Measurements from ENCODE around the gene ADGRA1. TPM values are rescaled to one million over a fixed set of nuclear protein-coding genes. Genes with fewer than 3 reads are reported as not detected.

The ADGRA1 gene
- total RNA-seq, 2 experiments from 2014 or later, result not detected

DNA sequence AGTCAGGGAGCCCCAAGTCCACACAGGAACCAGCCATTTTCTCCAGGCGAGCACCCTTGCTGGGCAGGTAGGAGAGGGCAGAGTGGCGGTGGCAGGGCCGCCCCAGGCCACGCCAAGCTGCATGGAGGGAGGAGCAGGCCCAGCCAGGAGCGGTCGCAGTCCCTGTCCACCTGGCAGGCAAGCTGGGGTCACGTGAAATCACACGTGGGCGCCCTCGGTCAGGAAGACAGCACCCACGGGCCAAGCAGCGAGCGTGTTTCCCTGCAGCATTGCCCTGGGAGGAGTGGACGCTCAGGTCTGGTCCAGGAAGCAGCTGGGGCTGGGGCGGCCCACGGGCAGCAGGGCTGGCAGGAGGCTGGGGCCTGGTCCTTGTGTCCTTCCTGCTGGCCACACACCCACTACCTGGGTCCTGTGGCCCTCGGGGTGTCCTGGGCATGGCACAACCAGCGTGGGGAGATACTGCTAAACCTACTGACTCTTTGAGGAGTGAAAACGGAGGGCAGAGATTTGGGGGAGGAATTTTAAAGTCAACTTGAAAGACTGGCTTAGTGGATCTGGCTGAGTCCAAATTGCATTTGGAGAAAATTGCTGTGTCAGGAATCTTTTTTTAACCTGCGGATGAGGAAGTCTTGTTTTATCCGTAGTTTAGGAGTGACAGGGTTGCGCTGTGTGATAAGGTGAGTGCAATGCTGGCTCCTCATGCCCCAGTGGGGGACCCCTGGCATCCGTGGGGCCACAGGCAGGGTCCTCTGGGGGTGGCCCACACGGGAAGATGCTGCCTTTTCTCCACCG, 12.2 kb upstream of the ADGRA1 start:
- CTCF ChIA-PET, result no interaction called here
- Mint-ChIP-seq H3K9me3 (ENCODE audit: low read depth) (no peaks in the 10 kb centered on the region), H3K27me3 (no peaks in the 10 kb centered on the region), H3K36me3 (no peaks in the 10 kb centered on the region), H3K4me1 (no peaks in the 10 kb centered on the region), H3K27ac (no peak overlapping the region), H3K4me3 (no peak overlapping the region)
- no peak for DNase-seq
- no peak for ATAC-seq

DNA sequence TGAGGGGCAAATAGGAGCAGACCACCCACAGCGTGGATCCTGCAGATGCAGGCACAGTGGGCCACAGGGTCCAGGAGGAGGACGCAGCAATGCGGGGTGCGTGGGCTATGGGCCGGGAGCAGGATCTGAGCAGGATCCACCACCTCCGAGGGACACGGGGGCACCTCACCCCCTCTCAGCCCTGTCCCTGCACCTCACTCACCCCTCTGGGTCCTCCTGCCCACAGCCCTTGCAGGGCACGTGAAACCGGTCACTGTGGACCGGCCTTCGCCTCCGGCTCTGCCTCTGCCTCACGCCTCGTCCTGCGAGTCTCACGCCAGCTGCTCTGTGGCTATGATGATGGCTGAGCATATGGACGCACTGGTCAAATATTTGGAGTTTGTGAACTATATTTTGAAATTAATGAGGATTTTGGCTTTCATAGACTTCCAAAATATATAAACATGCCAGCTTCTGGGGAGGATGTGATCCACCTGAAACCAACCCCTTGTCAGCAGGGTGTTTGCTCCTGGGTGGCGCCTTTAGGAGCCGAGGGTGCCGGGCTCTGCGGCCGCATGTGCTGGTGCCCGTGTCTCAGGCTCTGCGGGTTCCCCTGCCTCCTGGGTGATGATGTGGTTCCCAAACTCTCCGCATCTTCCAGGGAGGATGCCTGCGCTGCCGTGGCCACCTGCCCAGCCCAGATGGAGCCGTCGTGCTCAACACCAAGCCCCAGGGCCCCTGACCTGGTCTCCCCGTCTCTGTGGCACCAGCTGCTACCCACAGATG, 11.3 kb upstream of the ADGRA1 start:
- H3K4me1 Mint-ChIP-seq, result no peaks in the 10 kb centered on the region
- no peak for ATAC-seq
- H3K27me3 Mint-ChIP-seq, result no peaks in the 10 kb centered on the region
- no peak overlapping the region for H3K4me3 Mint-ChIP-seq
- CTCF ChIA-PET, result no interaction called here
- DNase-seq, result no peak
- no peaks in the 10 kb centered on the region for H3K9me3 Mint-ChIP-seq (ENCODE audit: low read depth)
- H3K36me3 Mint-ChIP-seq, result no peaks in the 10 kb centered on the region
- no peak overlapping the region for H3K27ac Mint-ChIP-seq

DNA sequence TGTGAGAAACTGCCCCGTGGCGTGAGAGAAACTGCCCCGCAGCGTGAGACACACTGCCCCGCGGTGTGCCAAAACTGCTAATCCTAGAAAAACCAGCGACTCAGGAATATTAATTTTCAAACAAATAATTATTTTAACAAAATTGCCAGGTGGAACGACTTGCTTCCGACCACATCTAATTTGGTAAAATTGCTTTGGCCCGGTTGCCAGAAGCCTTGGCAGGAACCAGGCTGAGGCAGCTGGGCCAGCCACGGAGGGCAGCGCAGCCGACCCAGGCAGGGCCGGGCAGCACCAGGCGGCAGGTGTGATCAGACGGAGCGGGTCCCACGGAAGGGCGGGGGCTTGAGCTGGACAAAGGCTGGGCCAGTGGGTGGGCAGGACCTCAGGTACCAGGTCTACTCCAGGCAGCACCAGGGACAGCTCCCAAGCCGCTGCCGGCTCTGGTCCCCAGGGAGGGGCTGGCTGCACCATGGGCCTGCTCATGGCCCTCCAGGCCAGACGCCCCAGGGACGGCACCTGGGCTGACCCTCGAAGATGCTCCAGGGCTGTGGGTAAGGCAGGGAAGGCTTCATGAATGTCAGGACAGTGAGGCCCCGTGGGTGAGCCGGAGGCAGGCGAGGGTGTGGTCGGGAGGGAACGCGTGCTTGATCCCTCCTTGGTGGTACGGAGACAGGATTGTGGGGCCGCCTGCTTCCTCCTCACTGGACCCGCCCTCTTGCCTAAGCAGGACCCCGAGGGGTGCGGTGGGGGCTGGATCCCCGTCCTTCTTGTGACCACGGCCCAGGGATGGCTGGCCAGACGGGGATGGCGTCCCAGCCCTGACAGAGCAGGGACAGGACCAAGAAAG, 7.7 kb upstream of the ADGRA1 start:
- DNase-seq, result no peak
- Mint-ChIP-seq H3K27me3 (no peaks in the 10 kb centered on the region), H3K36me3 (no peaks in the 10 kb centered on the region), H3K4me1 (no peaks in the 10 kb centered on the region), H3K9me3 (ENCODE audit: low read depth) (no peaks in the 10 kb centered on the region), H3K4me3 (no peak overlapping the region), H3K27ac (no peak overlapping the region)
- ATAC-seq, result no peak
- CTCF ChIA-PET, result no interaction called here

DNA sequence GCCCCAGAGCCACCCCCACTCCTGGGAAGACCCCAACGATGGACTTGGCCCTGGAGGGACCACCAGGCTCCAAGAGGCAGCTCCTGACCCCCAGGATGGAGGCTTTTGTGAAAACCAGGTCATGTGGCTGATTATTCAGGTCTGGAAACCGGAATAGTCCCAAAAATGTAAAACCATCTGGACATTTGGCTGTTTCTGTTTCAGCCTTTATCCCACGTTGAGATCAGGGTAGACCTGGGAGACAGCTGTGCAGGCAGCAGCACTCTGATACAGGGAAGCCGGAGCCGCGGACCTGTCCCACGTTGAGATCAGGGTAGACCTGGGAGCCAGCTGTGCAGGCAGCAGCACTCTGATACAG, 7.1 kb upstream of the ADGRA1 start:
- no peak for DNase-seq
- Mint-ChIP-seq H3K9me3 (ENCODE audit: low read depth) (no peaks in the 10 kb centered on the region), H3K4me1 (no peaks in the 10 kb centered on the region), H3K27me3 (no peaks in the 10 kb centered on the region), H3K27ac (no peak overlapping the region), H3K4me3 (no peak overlapping the region), H3K36me3 (no peaks in the 10 kb centered on the region)
- CTCF ChIA-PET, result no interaction called here
- no peak for ATAC-seq

DNA sequence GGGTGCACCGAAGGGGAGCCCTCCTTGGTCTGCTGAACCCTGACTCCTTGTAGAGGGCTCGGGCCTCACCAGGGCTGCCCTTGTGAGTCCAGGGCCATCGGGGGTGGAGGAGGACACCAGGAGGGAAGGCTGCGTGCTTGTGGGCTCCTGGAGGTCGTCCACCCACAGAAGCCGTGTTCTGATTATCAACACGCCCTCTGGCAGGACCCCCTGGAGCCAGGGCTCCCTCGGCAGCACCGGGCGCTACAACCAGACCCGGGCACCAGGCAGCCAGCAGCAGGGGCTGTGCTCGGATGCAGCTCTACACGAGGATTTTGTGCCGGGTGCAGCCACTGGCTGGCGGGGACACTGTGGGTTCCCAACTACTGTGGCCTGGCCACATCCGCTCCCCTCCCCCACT, 6.1 kb upstream of the ADGRA1 start:
- no peaks in the 10 kb centered on the region for H3K4me1 Mint-ChIP-seq
- no peaks in the 10 kb centered on the region for H3K9me3 Mint-ChIP-seq (ENCODE audit: low read depth)
- no peak overlapping the region for H3K27ac Mint-ChIP-seq
- H3K27me3 Mint-ChIP-seq, result peaks cover 2% of the 10 kb centered on the region
- DNase-seq (no peak), ATAC-seq (no peak)
- no peaks in the 10 kb centered on the region for H3K36me3 Mint-ChIP-seq
- CTCF ChIA-PET, result no interaction called here
- H3K4me3 Mint-ChIP-seq, result no peak overlapping the region

DNA sequence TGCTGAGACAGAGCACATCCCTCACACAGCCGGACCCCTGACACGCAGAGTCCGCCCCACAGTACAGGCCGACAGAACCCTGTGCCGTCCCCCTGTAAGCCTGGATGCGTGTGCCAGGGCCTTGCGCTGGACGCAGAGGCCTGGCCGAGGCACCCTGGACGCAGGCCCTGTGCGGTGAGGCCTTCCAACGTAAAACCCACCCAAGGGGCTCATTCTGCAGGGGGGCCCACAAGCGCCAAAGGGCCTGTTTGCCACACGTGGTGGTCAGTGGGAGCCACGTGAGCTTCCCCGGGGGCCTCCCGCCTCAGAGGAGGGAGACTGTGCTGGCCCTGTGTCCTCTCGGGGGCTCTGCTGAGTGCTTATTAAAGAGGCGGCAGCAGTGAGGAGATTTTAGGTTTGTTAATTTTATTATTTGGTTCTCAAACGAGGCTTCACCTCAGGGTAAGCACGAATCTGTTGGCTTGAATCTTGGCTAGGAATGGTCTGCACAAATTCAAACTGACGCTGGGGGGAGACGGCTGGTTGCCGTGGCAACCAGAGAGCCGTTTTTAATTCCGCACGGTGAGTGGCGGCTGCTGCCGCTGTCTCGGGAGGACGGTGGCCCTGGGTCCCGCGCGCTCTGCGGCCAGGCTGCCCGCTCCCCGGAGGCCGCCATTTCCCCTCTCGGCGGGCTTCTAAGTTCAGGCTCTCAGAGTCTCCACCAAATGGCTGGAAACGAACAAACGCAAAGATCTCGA, 4.9 kb upstream of the ADGRA1 start:
- no peaks in the 10 kb centered on the region for H3K36me3 Mint-ChIP-seq
- no peaks in the 10 kb centered on the region for H3K4me1 Mint-ChIP-seq
- H3K27me3 Mint-ChIP-seq, result peaks cover 8% of the 10 kb centered on the region
- H3K27ac Mint-ChIP-seq, result no peak overlapping the region
- H3K9me3 Mint-ChIP-seq (ENCODE audit: low read depth), result no peaks in the 10 kb centered on the region
- CTCF ChIA-PET, result no interaction called here
- no peak for DNase-seq
- ATAC-seq, result no peak
- H3K4me3 Mint-ChIP-seq, result no peak overlapping the region

DNA sequence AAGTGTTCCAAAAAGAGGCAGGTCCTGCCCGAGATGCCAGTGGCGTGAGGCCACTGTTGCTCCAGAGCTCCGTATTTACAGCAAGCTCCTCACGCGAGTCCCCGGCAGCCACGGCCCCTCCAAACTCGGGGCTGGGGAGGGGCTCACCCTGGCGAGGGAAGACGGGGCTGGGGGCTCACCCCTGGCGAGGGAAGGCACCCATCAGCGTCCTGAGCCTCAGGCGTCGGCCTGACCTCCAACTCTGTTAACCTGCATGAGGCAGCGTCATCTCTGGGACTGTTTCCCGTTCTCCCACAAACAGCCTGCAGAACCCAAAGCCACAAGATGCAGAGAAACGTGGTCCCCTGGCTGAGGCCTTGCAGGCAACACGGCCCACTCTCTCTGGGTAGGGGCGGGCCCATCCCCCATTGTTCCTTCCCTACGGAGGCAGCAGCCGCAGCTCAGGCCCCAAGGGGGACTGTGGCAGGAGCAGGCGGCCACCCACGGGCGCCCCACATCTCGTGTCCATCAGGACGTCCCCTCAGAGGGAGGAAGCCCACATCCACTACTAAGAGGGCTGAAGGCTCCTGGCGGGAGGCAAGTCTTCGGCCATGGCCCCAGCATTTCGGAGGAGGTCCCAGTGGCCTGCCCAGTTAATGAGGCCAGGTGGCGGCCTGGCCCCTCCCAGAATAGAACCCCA, 4.2 kb upstream of the ADGRA1 start:
- Mint-ChIP-seq H3K27ac (no peak overlapping the region), H3K4me1 (no peaks in the 10 kb centered on the region), H3K9me3 (ENCODE audit: low read depth) (no peaks in the 10 kb centered on the region), H3K36me3 (no peaks in the 10 kb centered on the region), H3K27me3 (peaks cover 8% of the 10 kb centered on the region), H3K4me3 (no peak overlapping the region)
- ATAC-seq (no peak), DNase-seq (no peak)
- CTCF ChIA-PET, result no interaction called here

DNA sequence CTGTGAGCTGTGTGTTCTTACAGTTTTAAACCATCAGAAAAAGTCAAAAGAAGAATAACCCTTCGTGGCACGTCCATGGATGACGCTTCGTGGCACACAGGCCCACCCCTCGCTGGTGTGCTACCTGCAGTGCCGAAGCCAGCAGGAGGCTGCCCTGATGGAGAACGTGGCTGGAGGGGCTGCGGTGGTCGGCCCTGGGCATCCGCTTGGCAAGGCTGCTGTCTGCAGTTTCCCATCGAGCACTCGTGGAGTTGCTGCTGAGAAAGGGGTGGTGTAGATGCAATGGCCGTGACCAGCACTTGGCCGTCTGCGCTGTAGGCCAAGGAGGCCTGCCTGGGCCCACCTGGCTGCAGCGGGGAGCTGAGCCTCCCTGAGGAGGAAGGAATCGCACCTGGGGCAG, 3.2 kb upstream of the ADGRA1 start:
- ATAC-seq (no peak), DNase-seq (no peak)
- H3K9me3 Mint-ChIP-seq (ENCODE audit: low read depth), result no peaks in the 10 kb centered on the region
- no peak overlapping the region for H3K4me3 Mint-ChIP-seq
- no peaks in the 10 kb centered on the region for H3K4me1 Mint-ChIP-seq
- peaks cover 13% of the 10 kb centered on the region for H3K27me3 Mint-ChIP-seq
- no peak overlapping the region for H3K27ac Mint-ChIP-seq
- CTCF ChIA-PET, result no interaction called here
- H3K36me3 Mint-ChIP-seq, result no peaks in the 10 kb centered on the region

DNA sequence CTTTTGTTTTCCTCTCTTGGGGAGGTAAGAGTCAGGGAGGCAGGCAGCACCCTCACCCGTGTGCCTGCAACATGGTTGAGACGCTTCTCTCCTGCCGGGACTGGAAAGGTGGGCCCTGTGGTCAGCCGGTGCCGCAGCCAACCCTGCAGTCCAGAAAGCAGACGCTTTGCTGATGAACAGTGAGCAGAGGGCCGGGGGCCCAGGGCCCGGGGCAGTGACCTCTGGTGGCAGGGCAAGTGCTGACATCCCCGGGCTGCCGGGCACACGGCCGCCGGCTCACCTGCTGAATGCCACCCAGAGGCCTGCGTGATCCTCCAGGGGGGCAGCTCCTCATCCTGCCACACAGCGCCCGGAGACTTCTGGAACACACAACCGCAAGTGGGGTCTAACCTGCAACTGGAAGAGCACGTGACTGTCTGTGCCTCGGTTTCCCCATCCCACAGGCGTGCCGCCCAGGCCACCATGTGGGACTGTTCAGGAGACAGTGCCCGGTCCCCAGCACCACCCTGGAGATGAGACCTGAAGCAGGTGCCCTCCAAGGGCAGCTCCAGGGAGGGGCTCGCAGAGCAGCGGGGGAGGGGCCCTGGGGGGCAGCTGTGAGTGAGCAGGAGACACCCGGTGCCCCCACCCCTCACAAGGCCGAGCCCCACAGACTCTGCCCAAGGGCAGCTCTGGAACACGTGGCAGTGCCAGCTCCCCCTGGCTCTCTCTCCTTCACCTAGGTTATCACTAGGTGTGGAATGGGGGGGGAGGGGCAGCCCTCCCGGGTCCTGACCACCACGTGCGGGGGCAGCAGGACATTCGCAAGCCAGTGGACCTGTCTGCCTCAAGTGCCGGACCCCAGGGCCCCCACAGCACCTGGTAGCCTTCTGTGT, 2.2 kb upstream of the ADGRA1 start:
- H3K27me3 Mint-ChIP-seq, result peaks cover 23% of the 10 kb centered on the region
- no peaks in the 10 kb centered on the region for H3K4me1 Mint-ChIP-seq
- no peaks in the 10 kb centered on the region for H3K9me3 Mint-ChIP-seq (ENCODE audit: low read depth)
- ATAC-seq (no peak), DNase-seq (no peak)
- H3K36me3 Mint-ChIP-seq, result no peaks in the 10 kb centered on the region
- H3K27ac Mint-ChIP-seq, result no peak overlapping the region
- CTCF ChIA-PET, result no interaction called here
- no peak overlapping the region for H3K4me3 Mint-ChIP-seq

DNA sequence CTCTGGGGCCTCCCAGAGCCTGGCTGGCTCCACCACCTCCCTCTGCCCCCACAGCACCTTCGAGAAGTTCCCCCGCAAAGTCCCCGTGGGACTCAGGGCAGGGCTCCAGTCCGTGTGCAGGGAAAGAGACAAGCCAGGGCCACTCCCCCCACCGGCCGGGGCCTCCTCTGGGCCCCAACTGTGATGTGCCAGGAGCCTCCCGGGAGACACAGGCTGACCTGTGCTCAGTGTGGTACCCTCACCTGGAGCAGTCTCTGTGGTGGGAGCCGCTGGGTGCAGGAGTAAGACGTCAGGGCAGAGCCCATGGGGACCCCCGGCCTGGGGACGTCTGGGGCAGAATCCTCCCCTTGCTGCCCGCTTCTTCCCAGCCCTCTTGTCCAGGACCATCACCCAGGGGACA, 1.5 kb upstream of the ADGRA1 start:
- no peaks in the 10 kb centered on the region for H3K9me3 Mint-ChIP-seq (ENCODE audit: low read depth)
- H3K4me3 Mint-ChIP-seq, result no peak overlapping the region
- DNase-seq (no peak), ATAC-seq (no peak)
- no peaks in the 10 kb centered on the region for H3K36me3 Mint-ChIP-seq
- CTCF ChIA-PET, result no interaction called here
- peaks cover 2% of the 10 kb centered on the region for H3K4me1 Mint-ChIP-seq
- H3K27me3 Mint-ChIP-seq, result peaks cover 23% of the 10 kb centered on the region
- H3K27ac Mint-ChIP-seq, result no peak overlapping the region

DNA sequence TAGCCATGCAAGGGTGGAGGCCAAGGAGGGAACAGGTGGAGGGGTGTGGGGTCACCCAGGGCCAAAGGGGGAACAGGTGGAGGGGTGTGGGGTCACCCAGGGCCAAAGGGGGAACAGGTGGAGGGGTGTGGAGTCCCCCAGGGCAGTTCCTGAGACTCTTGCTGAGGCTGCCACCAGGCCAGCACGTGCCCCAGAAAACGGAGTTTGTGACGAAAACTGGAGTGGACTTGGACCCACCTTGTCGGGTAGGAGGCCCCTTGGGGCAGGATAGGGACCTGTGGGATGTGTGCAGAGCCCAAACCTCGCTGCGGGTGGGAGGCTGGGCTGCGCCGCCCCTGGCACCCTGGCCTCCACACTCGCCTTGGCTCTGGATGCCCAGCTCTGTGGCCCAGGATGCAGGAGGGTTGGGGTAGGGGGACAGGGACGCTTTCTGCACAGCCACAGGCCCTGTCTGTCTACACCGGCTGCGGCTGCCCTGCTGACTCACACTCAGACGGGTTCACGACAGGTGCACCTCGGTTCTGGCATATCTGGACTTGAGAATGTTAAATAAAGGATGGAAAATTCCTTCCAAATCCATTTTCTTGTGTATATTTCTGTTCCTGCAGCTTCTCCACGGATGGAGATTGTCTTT, 562 bp upstream of the ADGRA1 start:
- H3K27me3 Mint-ChIP-seq, result peaks cover 23% of the 10 kb centered on the region
- H3K4me3 Mint-ChIP-seq, result no peak overlapping the region
- H3K36me3 Mint-ChIP-seq, result no peaks in the 10 kb centered on the region
- no peaks in the 10 kb centered on the region for H3K9me3 Mint-ChIP-seq (ENCODE audit: low read depth)
- DNase-seq (no peak), ATAC-seq (no peak)
- CTCF ChIA-PET, result no interaction called here
- H3K4me1 Mint-ChIP-seq, result peaks cover 2% of the 10 kb centered on the region
- H3K27ac Mint-ChIP-seq, result no peak overlapping the region

Measured in activated CD8-positive, alpha-beta memory T cell treated with anti-CD3 and anti-CD28 coated beads, Interleukin-2, amount 10 ng/mL, durations not matched to agents 7 days and 5 days (primary cell).